Pancreas (tissue), 10 donors: ENCODE data around the gene TENM4. TPM values are rescaled to one million over a fixed set of nuclear protein-coding genes. Genes with fewer than 3 reads are reported as not detected.
A peak's percentile ranks its signal among the peaks of the same experiment; 100 is the strongest.

Source experiments
- ATAC-seq, 4 donors: fragments of 200-7000 bp; cut with Tn5 transposase; one replicate each; pipeline versions ENCODE4 v1.8.0 to v1.9.1; 2020; ENCODE audit warnings: mild to moderate bottlenecking in 4 of 4, moderate library complexity in 4 of 4
- DNase-seq, 6 donors: peaks; one replicate each; pipeline ENCODE4 v3.0.0-alpha.2; 2020
- FAIRE-seq: peaks from 2 replicates; lab custom pipeline; 2012; peaks lifted over from hg19 to GRCh38; lab: Jason Lieb, UNC
- H3K27ac ChIP-seq, 4 donors: fragments of 200-600 bp; sonication (generic); 1 replicate in 3 of 4; 2 replicates in 1 of 4; pipeline versions ENCODE4 v1.5.0 to v1.8.0; 2020
- H3K27me3 ChIP-seq, 4 donors: fragments of 200-600 bp; one replicate each; pipeline ENCODE4 v1.8.0; 2021
- H3K36me3 ChIP-seq, 3 donors: fragments of 200-600 bp; sonication (generic) in 1 of 3; one replicate each; pipeline versions ENCODE4 v1.5.0 to v1.8.0; 2020 to 2021
- H3K4me1 ChIP-seq, 3 donors: fragments of 200-600 bp; one replicate each; pipeline ENCODE4 v1.8.0; 2021
- H3K4me3 ChIP-seq, 4 donors: fragments of 200-600 bp; sonication (generic) in 2 of 4; one replicate each; pipeline versions ENCODE4 v1.5.0 to v1.8.0; 2020 to 2021
- H3K9me3 ChIP-seq, 4 donors: fragments of 200-600 bp; one replicate each; pipeline ENCODE4 v1.8.0; 2021
- CTCF ChIP-seq, 4 donors: fragments of 200-600 bp; sonication (generic) in 3 of 4; IDR thresholded peaks; one replicate each; pipeline versions ENCODE4 v1.5.0 to v1.8.0; 2021; ENCODE audit warnings: antibody characterized with exemption in 4 of 4
- WGBS, 2 donors: extraction: QIAGEN DNeasy Blood & Tissue Kit; methylation state at CpG; one replicate each; pipeline ENCODE4 v1.1.7; 2013; 5-methylcytosine and 5-hydroxymethylcytosine counted together
- intact Hi-C, 3 donors: fragments of 100-400 bp; cut with DNase I; formaldehyde crosslinking; loops; one replicate each; pipeline versions ENCODE4 v1.11.1 to v1.14.2; 2022
- polyA plus RNA-seq, 2 donors: library from polyadenylated mRNA; stranded (reverse); fragments of 200-250 nt; gene quantifications; one replicate each; pipeline ENCODE4 v1.2.3, GENCODE V29; 2013
- total RNA-seq, 6 donors: library from RNA; stranded (reverse); fragmentation: NEBNext Ultra II Directional in 4 of 6; extraction: Animal tissue kit (Norgen Biotek cat#: 25700) in 4 of 6; gene quantifications; one replicate each; pipeline versions ENCODE4 v1.2.1 to v1.2.4, GENCODE V29; 2021 to 2023
- donor health status: healthy with polysubstance abuse.
- donor health status: DM: no; HTN: no; CAD: no; lungs with moderate emphysema.
- donor health status: DM: no; HTN: no; CAD: no.
- donor health status: control.
- donor health status: control.
- donor health status: Bipolar disorder and iron deficiency.
- donor health status: DM: yes; HTN: yes; CAD: no.
- donor health status: DM: no; HTN: no; CAD: no.
- donor health status: DM: no; HTN: no; CAD: no.
- donor health status: DM: yes; HTN: yes; CAD: no.

Gene TENM4
- total and polyA plus RNA-seq, 8 donors: 0.37 to 6.8 (median 1.3) TPM

DNA sequence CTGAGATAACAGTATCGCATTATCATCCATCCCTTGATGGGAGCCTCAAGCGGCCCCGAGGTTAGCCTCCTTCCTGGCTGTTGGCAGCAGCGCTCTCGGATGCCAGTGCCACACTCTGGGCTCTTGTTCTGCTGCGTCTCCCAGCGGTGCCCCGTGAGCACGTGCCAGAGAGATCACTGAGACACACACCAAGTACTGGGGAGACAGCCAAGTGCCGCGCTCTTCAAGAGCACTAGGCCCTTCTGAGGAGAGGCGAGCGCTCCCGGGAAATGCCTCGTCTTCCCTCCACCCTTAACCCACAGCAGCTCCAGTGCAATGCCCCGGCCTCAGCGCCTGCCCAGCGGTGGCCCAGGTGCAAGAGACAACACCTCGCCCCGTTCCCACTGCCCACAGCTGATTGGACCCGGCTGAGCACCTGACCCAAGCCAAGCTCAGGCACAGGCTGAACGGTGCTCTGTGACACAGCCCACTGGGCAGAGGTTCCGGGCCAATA lies 617.9 kb downstream of the TENM4 start:
- Histone ChIP-seq H3K4me3 (no peak overlapping the region), H3K4me1 (peaks cover 0 to 7% (median 4%) of the 10 kb centered on the region in 3 donors), H3K27ac (no peak overlapping the region), H3K36me3 (no peaks in the 10 kb centered on the region), H3K27me3 (no peaks in the 10 kb centered on the region), H3K9me3 (no peaks in the 10 kb centered on the region)
- intact Hi-C loops: no loop called here
- FAIRE-seq (no peak), ATAC-seq (peak in 3 of 4 donors; percentile 15 to 39 (median 32)), DNase-seq (no peak)
- WGBS, 2 donors: 95% methylated on average over 23 of the region's 23 CpGs
- no peak for TF ChIP-seq CTCF (IDR thresholded peaks at IDR 0.05)

- no peak for ATAC-seq
- intact Hi-C loops: no loop called here
- Histone ChIP-seq H3K27ac (no peak overlapping the region), H3K4me3 (no peak overlapping the region), H3K36me3 (no peaks in the 10 kb centered on the region), H3K4me1 (peaks cover 0 to 7% (median 4%) of the 10 kb centered on the region in 3 donors), H3K9me3 (no peaks in the 10 kb centered on the region), H3K27me3 (no peaks in the 10 kb centered on the region)
- no peak for DNase-seq
- 73 to 80% methylated on average over 9 of the region's 9 CpGs for WGBS, 2 donors
- no peak for TF ChIP-seq CTCF (IDR thresholded peaks at IDR 0.05)
- no peak for FAIRE-seq
These were observed 619.2 kb downstream of the TENM4 start for GRCh38 chr11:78821371-78822306.

DNA sequence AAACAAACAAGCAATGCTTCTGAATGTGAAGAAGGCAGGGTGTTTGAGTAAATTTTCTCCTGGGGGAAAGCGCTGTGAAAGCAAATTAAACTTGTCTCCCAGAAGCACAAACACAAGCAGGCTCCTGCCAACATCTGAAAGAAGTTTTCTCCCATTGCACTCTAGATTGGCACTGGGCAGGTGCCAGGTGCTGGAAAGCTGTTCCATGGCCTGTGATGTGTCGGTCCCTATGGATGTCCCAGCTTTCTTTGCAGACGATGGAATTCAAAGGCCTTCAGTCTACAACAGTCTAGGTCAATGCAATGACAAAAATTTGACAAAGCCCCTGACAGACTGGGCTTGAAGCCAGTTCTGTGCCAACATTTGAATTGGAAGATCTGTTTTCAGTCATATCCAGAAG lies 620.1 kb downstream of the TENM4 start:
- WGBS, 2 donors: 44 to 45% methylated on average over 3 of the region's 3 CpGs
- H3K9me3 ChIP-seq: no peaks in the 10 kb centered on the region

GRCh38 chr11:78818201-78818600 lies 622.6 kb downstream of the TENM4 start:
- intact Hi-C loops: no loop called here
- no peak for FAIRE-seq
- WGBS, 2 donors: 90 to 94% methylated on average over 4 of the region's 4 CpGs
- no peak for ATAC-seq
- Histone ChIP-seq H3K4me3 (no peak overlapping the region), H3K27ac (no peak overlapping the region), H3K9me3 (no peaks in the 10 kb centered on the region), H3K27me3 (no peaks in the 10 kb centered on the region), H3K4me1 (no peaks in the 10 kb centered on the region), H3K36me3 (no peaks in the 10 kb centered on the region)
- DNase-seq: no peak
- no peak for TF ChIP-seq CTCF (IDR thresholded peaks at IDR 0.05)

More for the DNA sequence above, 620.1 kb downstream of the TENM4 start:
- Histone ChIP-seq H3K4me3 (no peak overlapping the region), H3K4me1 (peaks cover 0 to 7% (median 4%) of the 10 kb centered on the region in 3 donors), H3K27me3 (no peaks in the 10 kb centered on the region), H3K27ac (no peak overlapping the region), H3K36me3 (no peaks in the 10 kb centered on the region)
- FAIRE-seq: no peak
- intact Hi-C loops: no loop called here
- peak in 1 of 4 donors; percentile 31 for ATAC-seq
- no peak for DNase-seq
- no peak for TF ChIP-seq CTCF (IDR thresholded peaks at IDR 0.05)

- Histone ChIP-seq H3K27ac (no peak overlapping the region), H3K9me3 (no peaks in the 10 kb centered on the region), H3K4me1 (no peaks in the 10 kb centered on the region), H3K27me3 (no peaks in the 10 kb centered on the region), H3K4me3 (no peak overlapping the region), H3K36me3 (no peaks in the 10 kb centered on the region)
- TF ChIP-seq CTCF (IDR thresholded peaks at IDR 0.05): no peak
- no peak for FAIRE-seq
- intact Hi-C loops: no loop called here
- no peak for DNase-seq
- peak in 1 of 4 donors; percentile 44 for ATAC-seq
- 94% methylated on average over 6 of the region's 6 CpGs for WGBS, 2 donors
These were observed 625.0 kb downstream of the TENM4 start for GRCh38 chr11:78815831-78816230.
